ENCODE measurements around the gene MRPL10. TPM values are rescaled to one million over a fixed set of nuclear protein-coding genes. Genes with fewer than 3 reads are reported as not detected.

The MRPL10 gene
- polyA plus RNA-seq, 2 donors: 17.5 to 30.4 TPM

- Histone ChIP-seq H3K9me3 (ENCODE audit: control insufficient read depth in 2 of 2, insufficient read depth in 1 of 2, low read depth in 1 of 2, low read length in 1 of 2) (no peaks in the 10 kb centered on the region), H3K4me1 (ENCODE audit: control insufficient read depth in 2 of 2, insufficient read depth in 2 of 2, low read length in 1 of 2) (peaks cover 3 to 17% of the 10 kb centered on the region in 2 donors), H3K4me3 (ENCODE audit: low read depth in 1 of 2, low read length in 2 of 2) (peak within 1 kb of the TSS; percentile 65 to 75), H3K27me3 (ENCODE audit: control insufficient read depth in 1 of 2, insufficient read depth in 2 of 2, low read length in 2 of 2) (no peaks in the 10 kb centered on the region), H3K27ac (ENCODE audit: low read depth in 2 of 2, low read length in 1 of 2) (peak within 1 kb of the TSS; percentile 22 to 29), H3K36me3 (ENCODE audit: control insufficient read depth in 2 of 2, insufficient read depth in 2 of 2, low read length in 1 of 2) (peaks cover 3 to 20% of the 10 kb centered on the region in 2 donors)
- WGBS, 2 donors: 1% methylated on average over 53 to 55 of the region's 55 CpGs
These were observed 9.6 kb upstream of the MRPL10 start, which contains the start of gene SCRN2 for GRCh38 chr17:47840742-47841487. Gene SCRN2 (minus strand): TSS chr17:47841273. CDS start chr17:47840843, 430 bp downstream.

DNA sequence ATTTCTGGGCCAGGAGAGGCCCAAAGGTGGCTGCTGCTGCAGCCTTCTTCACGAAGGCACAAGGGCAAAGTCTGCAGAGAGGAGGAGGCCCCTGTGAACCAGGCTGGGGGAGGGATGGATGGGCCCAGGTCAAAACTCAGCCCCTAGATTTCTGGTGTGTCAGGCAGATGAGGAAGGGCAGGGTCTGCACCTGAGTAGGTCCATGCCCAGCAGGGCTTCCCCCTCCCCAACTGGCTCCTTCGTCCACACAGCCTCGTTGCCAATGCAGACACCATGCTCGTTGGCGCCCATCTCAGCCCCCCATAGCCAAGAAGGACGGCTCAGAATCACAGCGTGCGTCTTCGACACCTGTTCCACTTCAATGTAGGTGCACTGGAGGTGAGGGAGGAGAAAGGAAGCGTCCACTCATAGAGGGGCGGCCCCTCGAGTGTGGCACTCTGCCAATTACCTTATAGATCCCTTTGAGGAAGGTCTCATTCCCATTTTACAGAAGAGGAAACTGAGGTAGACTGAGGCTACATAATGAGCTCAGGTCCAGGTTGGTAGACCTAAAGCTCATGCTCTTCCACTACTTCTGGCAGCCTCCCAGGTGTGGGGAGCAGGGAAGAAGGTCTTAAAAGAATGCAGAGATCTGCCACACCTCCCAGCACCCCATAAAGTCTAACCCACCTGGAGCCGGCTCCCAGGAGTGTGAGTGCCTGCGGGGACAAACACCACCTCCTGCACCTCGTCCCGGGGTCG, 8.8 kb upstream of the MRPL10 start:
- no peaks in the 10 kb centered on the region for H3K27me3 ChIP-seq (ENCODE audit: control insufficient read depth in 1 of 2, insufficient read depth in 2 of 2, low read length in 2 of 2)
- whole genome bisulfite sequencing, 2 donors: 41 to 47% methylated on average over 17 of the region's 17 CpGs
- peaks cover 3 to 23% of the 10 kb centered on the region in 2 donors for H3K36me3 ChIP-seq (ENCODE audit: control insufficient read depth in 2 of 2, insufficient read depth in 2 of 2, low read length in 1 of 2)
- no peaks in the 10 kb centered on the region for H3K9me3 ChIP-seq (ENCODE audit: control insufficient read depth in 2 of 2, insufficient read depth in 1 of 2, low read depth in 1 of 2, low read length in 1 of 2)
- H3K27ac ChIP-seq (ENCODE audit: low read depth in 2 of 2, low read length in 1 of 2): no peak overlapping the region
- H3K4me1 ChIP-seq (ENCODE audit: control insufficient read depth in 2 of 2, insufficient read depth in 2 of 2, low read length in 1 of 2): peaks cover 3 to 17% of the 10 kb centered on the region in 2 donors
- H3K4me3 ChIP-seq (ENCODE audit: low read depth in 1 of 2, low read length in 2 of 2): peak overlapping the region; percentile 65 to 75

DNA sequence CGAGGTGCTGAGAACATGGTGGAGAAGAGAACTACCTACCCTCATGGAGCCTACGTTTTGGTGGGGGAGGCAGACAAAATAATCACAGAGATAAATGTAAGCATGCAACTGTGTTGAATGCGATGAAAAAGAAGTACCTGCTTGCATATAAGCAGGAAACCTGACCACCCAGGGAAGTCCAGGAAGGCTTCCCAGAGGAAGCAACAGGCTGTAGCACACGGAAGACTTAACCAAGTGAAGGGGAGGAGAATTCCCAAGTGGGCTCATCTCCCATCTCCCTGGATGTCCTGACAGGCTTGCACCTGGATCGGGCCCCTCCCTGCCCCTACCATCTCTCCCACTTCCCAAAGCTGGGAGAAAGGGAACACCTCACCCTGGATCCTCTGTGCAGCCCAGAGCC, 7.7 kb upstream of the MRPL10 start:
- WGBS, 2 donors: 87 to 90% methylated on average over 5 of the region's 5 CpGs
- Histone ChIP-seq H3K27ac (ENCODE audit: low read depth in 2 of 2, low read length in 1 of 2) (no peak overlapping the region), H3K9me3 (ENCODE audit: control insufficient read depth in 2 of 2, insufficient read depth in 1 of 2, low read depth in 1 of 2, low read length in 1 of 2) (no peaks in the 10 kb centered on the region), H3K27me3 (ENCODE audit: control insufficient read depth in 1 of 2, insufficient read depth in 2 of 2, low read length in 2 of 2) (no peaks in the 10 kb centered on the region), H3K4me1 (ENCODE audit: control insufficient read depth in 2 of 2, insufficient read depth in 2 of 2, low read length in 1 of 2) (peaks cover 3 to 17% of the 10 kb centered on the region in 2 donors), H3K4me3 (ENCODE audit: low read depth in 1 of 2, low read length in 2 of 2) (no peak overlapping the region), H3K36me3 (ENCODE audit: control insufficient read depth in 2 of 2, insufficient read depth in 2 of 2, low read length in 1 of 2) (peaks cover 3 to 23% of the 10 kb centered on the region in 2 donors)

- Histone ChIP-seq H3K4me3 (ENCODE audit: low read depth in 1 of 2, low read length in 2 of 2) (no peak overlapping the region), H3K4me1 (ENCODE audit: control insufficient read depth in 2 of 2, insufficient read depth in 2 of 2, low read length in 1 of 2) (peaks cover 3 to 17% of the 10 kb centered on the region in 2 donors), H3K9me3 (ENCODE audit: control insufficient read depth in 2 of 2, insufficient read depth in 1 of 2, low read depth in 1 of 2, low read length in 1 of 2) (no peaks in the 10 kb centered on the region), H3K27me3 (ENCODE audit: control insufficient read depth in 1 of 2, insufficient read depth in 2 of 2, low read length in 2 of 2) (no peaks in the 10 kb centered on the region), H3K27ac (ENCODE audit: low read depth in 2 of 2, low read length in 1 of 2) (no peak overlapping the region), H3K36me3 (ENCODE audit: control insufficient read depth in 2 of 2, insufficient read depth in 2 of 2, low read length in 1 of 2) (peaks cover 3 to 23% of the 10 kb centered on the region in 2 donors)
- WGBS, 2 donors: 91 to 94% methylated on average over 13 of the region's 13 CpGs
These were observed 7.3 kb upstream of the MRPL10 start for GRCh38 chr17:47838636-47839035.

- Histone ChIP-seq H3K27me3 (ENCODE audit: control insufficient read depth in 1 of 2, insufficient read depth in 2 of 2, low read length in 2 of 2) (no peaks in the 10 kb centered on the region), H3K36me3 (ENCODE audit: control insufficient read depth in 2 of 2, insufficient read depth in 2 of 2, low read length in 1 of 2) (peaks cover 3 to 23% of the 10 kb centered on the region in 2 donors), H3K27ac (ENCODE audit: low read depth in 2 of 2, low read length in 1 of 2) (no peak overlapping the region), H3K4me1 (ENCODE audit: control insufficient read depth in 2 of 2, insufficient read depth in 2 of 2, low read length in 1 of 2) (peaks cover 0 to 14% of the 10 kb centered on the region in 2 donors), H3K4me3 (ENCODE audit: low read depth in 1 of 2, low read length in 2 of 2) (no peak overlapping the region), H3K9me3 (ENCODE audit: control insufficient read depth in 2 of 2, insufficient read depth in 1 of 2, low read depth in 1 of 2, low read length in 1 of 2) (no peaks in the 10 kb centered on the region)
- WGBS, 2 donors: 71 to 75% methylated on average over 13 of the region's 13 CpGs
These were observed 6.2 kb upstream of the MRPL10 start for GRCh38 chr17:47837401-47838039.

- H3K9me3 ChIP-seq (ENCODE audit: control insufficient read depth in 2 of 2, insufficient read depth in 1 of 2, low read depth in 1 of 2, low read length in 1 of 2): no peaks in the 10 kb centered on the region
- peaks cover 3 to 23% of the 10 kb centered on the region in 2 donors for H3K36me3 ChIP-seq (ENCODE audit: control insufficient read depth in 2 of 2, insufficient read depth in 2 of 2, low read length in 1 of 2)
- no peak overlapping the region for H3K27ac ChIP-seq (ENCODE audit: low read depth in 2 of 2, low read length in 1 of 2)
- H3K4me1 ChIP-seq (ENCODE audit: control insufficient read depth in 2 of 2, insufficient read depth in 2 of 2, low read length in 1 of 2): peaks cover 3 to 17% of the 10 kb centered on the region in 2 donors
- no peaks in the 10 kb centered on the region for H3K27me3 ChIP-seq (ENCODE audit: control insufficient read depth in 1 of 2, insufficient read depth in 2 of 2, low read length in 2 of 2)
- no peak overlapping the region for H3K4me3 ChIP-seq (ENCODE audit: low read depth in 1 of 2, low read length in 2 of 2)
- WGBS, 2 donors: 79 to 90% methylated on average over 6 of the region's 6 CpGs
These were observed 5.3 kb upstream of the MRPL10 start for GRCh38 chr17:47836601-47837000.

DNA sequence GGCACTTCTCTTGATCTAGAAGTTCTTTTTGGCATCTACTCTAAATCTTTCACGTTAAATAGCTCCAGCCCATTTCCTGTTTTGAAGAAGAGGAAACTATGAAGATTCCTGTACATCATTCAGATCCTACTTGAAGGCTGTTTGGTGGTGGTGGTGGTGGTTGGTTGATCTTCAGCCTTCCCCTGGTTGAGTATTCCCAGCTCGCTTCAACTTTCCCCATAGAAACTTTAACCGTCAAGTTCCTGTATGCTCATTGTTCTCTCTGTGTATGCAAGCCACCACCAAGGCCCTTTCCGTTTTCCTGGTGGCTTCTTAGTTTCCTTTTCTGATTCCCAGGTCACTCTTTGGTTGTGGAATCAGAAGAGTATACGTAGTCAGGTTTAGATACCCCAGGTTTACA, 3.4 kb upstream of the MRPL10 start:
- peaks cover 3 to 23% of the 10 kb centered on the region in 2 donors for H3K36me3 ChIP-seq (ENCODE audit: control insufficient read depth in 2 of 2, insufficient read depth in 2 of 2, low read length in 1 of 2)
- no peak overlapping the region for H3K27ac ChIP-seq (ENCODE audit: low read depth in 2 of 2, low read length in 1 of 2)
- WGBS, 2 donors: 56 to 57% methylated on average over 5 of the region's 5 CpGs
- no peak overlapping the region for H3K4me3 ChIP-seq (ENCODE audit: low read depth in 1 of 2, low read length in 2 of 2)
- no peaks in the 10 kb centered on the region for H3K27me3 ChIP-seq (ENCODE audit: control insufficient read depth in 1 of 2, insufficient read depth in 2 of 2, low read length in 2 of 2)
- peaks cover 3 to 9% of the 10 kb centered on the region in 2 donors for H3K4me1 ChIP-seq (ENCODE audit: control insufficient read depth in 2 of 2, insufficient read depth in 2 of 2, low read length in 1 of 2)
- H3K9me3 ChIP-seq (ENCODE audit: control insufficient read depth in 2 of 2, insufficient read depth in 1 of 2, low read depth in 1 of 2, low read length in 1 of 2): no peaks in the 10 kb centered on the region

DNA sequence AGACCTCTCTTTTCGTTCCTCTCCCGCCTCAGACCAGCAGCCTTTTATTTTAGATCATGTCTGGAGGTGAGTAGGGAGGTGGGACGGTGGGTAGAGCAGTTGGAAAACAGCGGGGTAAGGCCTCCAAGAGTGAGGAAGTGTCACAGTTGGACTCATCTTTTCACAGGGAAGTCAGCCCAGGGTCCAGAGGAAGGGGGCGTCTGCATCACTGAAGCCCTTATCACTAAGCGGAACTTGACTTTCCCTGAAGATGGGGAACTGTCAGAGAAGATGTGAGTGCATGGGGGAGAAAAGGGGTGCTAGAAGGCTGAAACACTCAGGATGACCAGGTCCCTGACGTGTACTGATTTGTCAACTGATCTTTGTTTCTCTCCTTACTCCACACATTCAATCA, 590 bp upstream of the MRPL10 start:
- Histone ChIP-seq H3K4me3 (ENCODE audit: low read depth in 1 of 2, low read length in 2 of 2) (peak overlapping the region in 1 of 2 donors; percentile 60), H3K36me3 (ENCODE audit: control insufficient read depth in 2 of 2, insufficient read depth in 2 of 2, low read length in 1 of 2) (peaks cover 4 to 18% of the 10 kb centered on the region in 2 donors), H3K9me3 (ENCODE audit: control insufficient read depth in 2 of 2, insufficient read depth in 1 of 2, low read depth in 1 of 2, low read length in 1 of 2) (no peaks in the 10 kb centered on the region), H3K27ac (ENCODE audit: low read depth in 2 of 2, low read length in 1 of 2) (no peak overlapping the region), H3K4me1 (ENCODE audit: control insufficient read depth in 2 of 2, insufficient read depth in 2 of 2, low read length in 1 of 2) (peaks cover 3 to 9% of the 10 kb centered on the region in 2 donors), H3K27me3 (ENCODE audit: control insufficient read depth in 1 of 2, insufficient read depth in 2 of 2, low read length in 2 of 2) (no peaks in the 10 kb centered on the region)
- 14 to 16% methylated on average over 7 of the region's 7 CpGs for WGBS, 2 donors

- Histone ChIP-seq H3K36me3 (ENCODE audit: control insufficient read depth in 2 of 2, insufficient read depth in 2 of 2, low read length in 1 of 2) (peaks cover 10 to 15% of the 10 kb centered on the region in 2 donors), H3K27ac (ENCODE audit: low read depth in 2 of 2, low read length in 1 of 2) (peak overlapping the region; percentile 80 to 88), H3K9me3 (ENCODE audit: control insufficient read depth in 2 of 2, insufficient read depth in 1 of 2, low read depth in 1 of 2, low read length in 1 of 2) (no peaks in the 10 kb centered on the region), H3K27me3 (ENCODE audit: control insufficient read depth in 1 of 2, insufficient read depth in 2 of 2, low read length in 2 of 2) (no peaks in the 10 kb centered on the region), H3K4me3 (ENCODE audit: low read depth in 1 of 2, low read length in 2 of 2) (peak overlapping the region; percentile 60 to 92), H3K4me1 (ENCODE audit: control insufficient read depth in 2 of 2, insufficient read depth in 2 of 2, low read length in 1 of 2) (peaks cover 3 to 7% of the 10 kb centered on the region in 2 donors)
- 62 to 67% methylated on average over 18 of the region's 18 CpGs for WGBS, 2 donors
These were observed 842 bp downstream of the MRPL10 start for GRCh38 chr17:47830396-47831002.
